Parathyroid adenoma (tissue), 2 donors: ENCODE data around the gene EXOSC10.

Experiments
- H2AFZ ChIP-seq: fragments of 300-600 bp; sonication (generic); one replicate; pipeline ENCODE4 v1.7.0; 2017; ENCODE audit warnings: antibody characterized with exemption, mild to moderate bottlenecking
- H3K27ac ChIP-seq: fragments of 300-600 bp; sonication (generic); one replicate; pipeline ENCODE4 v1.7.0; 2017
- H3K27me3 ChIP-seq: fragments of 300-600 bp; sonication (generic); one replicate; pipeline ENCODE4 v1.7.0; 2017; ENCODE audit warnings: low read length; ENCODE audit not compliant: control insufficient read depth, insufficient read depth
- H3K36me3 ChIP-seq: fragments of 300-600 bp; sonication (generic); one replicate; pipeline ENCODE4 v1.7.0; 2017; ENCODE audit warnings: low read length; ENCODE audit not compliant: control insufficient read depth, insufficient read depth
- H3K4me1 ChIP-seq: fragments of 300-600 bp; sonication (generic); one replicate; pipeline ENCODE4 v1.7.0; 2017; ENCODE audit warnings: control low read depth
- H3K4me2 ChIP-seq: fragments of 300-600 bp; sonication (generic); one replicate; pipeline ENCODE4 v1.7.0; 2017; ENCODE audit warnings: low read length
- H3K4me3 ChIP-seq: fragments of 300-600 bp; sonication (generic); one replicate; pipeline ENCODE4 v1.7.0; 2017; ENCODE audit warnings: low read depth, low read length
- H3K79me2 ChIP-seq: fragments of 300-600 bp; sonication (generic); one replicate; pipeline ENCODE4 v1.7.0; 2017; ENCODE audit warnings: control low read depth
- H3K9ac ChIP-seq: fragments of 300-600 bp; sonication (generic); one replicate; pipeline ENCODE4 v1.7.0; 2017; ENCODE audit warnings: mild to moderate bottlenecking
- H3K9me3 ChIP-seq: fragments of 300-600 bp; sonication (generic); one replicate; pipeline ENCODE4 v1.7.0; 2017; ENCODE audit warnings: low read length; ENCODE audit not compliant: control insufficient read depth
- TF ChIP-seq, protein P1 (sequence below): fragments of 300-600 bp; sonication (generic); IDR thresholded peaks from one replicate; pipeline ENCODE4 v1.7.0; 2017; ENCODE audit warnings: antibody characterized with exemption, mild to moderate bottlenecking
- donor health status: primary hyperparathyroidism.

EXOSC10 gene

DNA sequence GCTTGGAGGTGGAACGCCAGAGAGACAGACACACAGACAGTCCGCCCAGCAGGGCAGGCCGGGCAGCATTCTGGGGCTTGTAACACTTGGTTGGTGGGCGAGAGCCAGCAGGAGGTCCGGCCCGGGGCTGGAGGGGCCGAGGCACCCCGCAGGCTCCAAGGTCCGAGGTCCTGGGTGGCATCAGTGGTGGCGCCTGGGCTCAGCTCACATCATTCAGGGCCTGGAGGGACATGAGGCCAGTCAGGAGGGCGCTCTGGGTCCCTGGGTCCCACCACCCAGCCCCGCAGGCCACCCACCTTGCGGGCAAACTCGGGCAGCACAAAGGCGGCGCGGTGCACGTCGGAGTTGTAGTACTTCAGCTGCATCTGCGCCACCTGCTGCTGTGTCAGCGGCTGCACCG is 45.0 kb downstream of the EXOSC10 start:
- H3K4me3 ChIP-seq = no peak overlapping the region
- H3K27me3 ChIP-seq = no peaks in the 10 kb centered on the region
- TF ChIP-seq, protein P1, sequence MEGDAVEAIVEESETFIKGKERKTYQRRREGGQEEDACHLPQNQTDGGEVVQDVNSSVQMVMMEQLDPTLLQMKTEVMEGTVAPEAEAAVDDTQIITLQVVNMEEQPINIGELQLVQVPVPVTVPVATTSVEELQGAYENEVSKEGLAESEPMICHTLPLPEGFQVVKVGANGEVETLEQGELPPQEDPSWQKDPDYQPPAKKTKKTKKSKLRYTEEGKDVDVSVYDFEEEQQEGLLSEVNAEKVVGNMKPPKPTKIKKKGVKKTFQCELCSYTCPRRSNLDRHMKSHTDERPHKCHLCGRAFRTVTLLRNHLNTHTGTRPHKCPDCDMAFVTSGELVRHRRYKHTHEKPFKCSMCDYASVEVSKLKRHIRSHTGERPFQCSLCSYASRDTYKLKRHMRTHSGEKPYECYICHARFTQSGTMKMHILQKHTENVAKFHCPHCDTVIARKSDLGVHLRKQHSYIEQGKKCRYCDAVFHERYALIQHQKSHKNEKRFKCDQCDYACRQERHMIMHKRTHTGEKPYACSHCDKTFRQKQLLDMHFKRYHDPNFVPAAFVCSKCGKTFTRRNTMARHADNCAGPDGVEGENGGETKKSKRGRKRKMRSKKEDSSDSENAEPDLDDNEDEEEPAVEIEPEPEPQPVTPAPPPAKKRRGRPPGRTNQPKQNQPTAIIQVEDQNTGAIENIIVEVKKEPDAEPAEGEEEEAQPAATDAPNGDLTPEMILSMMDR = no peak
- H3K4me2 ChIP-seq = no peak overlapping the region
- H3K36me3 ChIP-seq = no peaks in the 10 kb centered on the region
- no peaks in the 10 kb centered on the region for H3K9me3 ChIP-seq
- no peaks in the 10 kb centered on the region for H3K4me1 ChIP-seq
- no peak overlapping the region for H3K27ac ChIP-seq
- no peaks in the 10 kb centered on the region for H3K79me2 ChIP-seq
- H2AFZ ChIP-seq = no peak overlapping the region
- no peak overlapping the region for H3K9ac ChIP-seq

GRCh38 chr1:11054181-11054580 is 45.5 kb downstream of the EXOSC10 start:
- H3K9ac ChIP-seq = no peak overlapping the region
- H3K27me3 ChIP-seq = no peaks in the 10 kb centered on the region
- TF ChIP-seq, protein P1 = no peak
- no peaks in the 10 kb centered on the region for H3K9me3 ChIP-seq
- H2AFZ ChIP-seq = no peak overlapping the region
- H3K4me1 ChIP-seq = no peaks in the 10 kb centered on the region
- no peak overlapping the region for H3K4me3 ChIP-seq
- H3K36me3 ChIP-seq = no peaks in the 10 kb centered on the region
- no peak overlapping the region for H3K27ac ChIP-seq
- H3K4me2 ChIP-seq = no peak overlapping the region
- no peaks in the 10 kb centered on the region for H3K79me2 ChIP-seq

DNA sequence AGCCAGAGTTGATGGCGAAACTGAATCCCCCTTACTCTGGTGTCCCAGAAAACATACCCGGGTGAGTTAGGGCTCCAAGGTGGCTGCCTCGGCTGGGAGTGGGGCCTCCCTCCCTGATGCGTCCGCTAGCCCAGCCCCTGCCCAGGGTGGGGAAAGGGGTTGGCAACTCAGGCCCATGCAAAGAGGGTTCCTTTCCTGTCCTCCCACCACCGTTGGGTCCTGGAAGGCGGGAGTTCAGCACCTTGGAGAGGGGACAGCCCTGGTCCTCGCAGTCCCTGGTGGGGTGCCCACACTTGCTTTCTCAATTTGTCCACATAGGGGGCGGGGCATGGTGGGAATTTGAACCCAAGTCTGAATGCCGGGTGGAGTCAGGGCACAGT is 45.9 kb downstream of the EXOSC10 start:
- Histone ChIP-seq H3K4me2 (no peak overlapping the region), H3K36me3 (no peaks in the 10 kb centered on the region), H3K4me1 (no peaks in the 10 kb centered on the region), H3K79me2 (no peaks in the 10 kb centered on the region), H3K9me3 (no peaks in the 10 kb centered on the region), H2AFZ (no peak overlapping the region), H3K9ac (no peak overlapping the region), H3K27me3 (no peaks in the 10 kb centered on the region), H3K27ac (no peak overlapping the region), H3K4me3 (no peak overlapping the region)
- TF ChIP-seq, protein P1 = no peak

DNA sequence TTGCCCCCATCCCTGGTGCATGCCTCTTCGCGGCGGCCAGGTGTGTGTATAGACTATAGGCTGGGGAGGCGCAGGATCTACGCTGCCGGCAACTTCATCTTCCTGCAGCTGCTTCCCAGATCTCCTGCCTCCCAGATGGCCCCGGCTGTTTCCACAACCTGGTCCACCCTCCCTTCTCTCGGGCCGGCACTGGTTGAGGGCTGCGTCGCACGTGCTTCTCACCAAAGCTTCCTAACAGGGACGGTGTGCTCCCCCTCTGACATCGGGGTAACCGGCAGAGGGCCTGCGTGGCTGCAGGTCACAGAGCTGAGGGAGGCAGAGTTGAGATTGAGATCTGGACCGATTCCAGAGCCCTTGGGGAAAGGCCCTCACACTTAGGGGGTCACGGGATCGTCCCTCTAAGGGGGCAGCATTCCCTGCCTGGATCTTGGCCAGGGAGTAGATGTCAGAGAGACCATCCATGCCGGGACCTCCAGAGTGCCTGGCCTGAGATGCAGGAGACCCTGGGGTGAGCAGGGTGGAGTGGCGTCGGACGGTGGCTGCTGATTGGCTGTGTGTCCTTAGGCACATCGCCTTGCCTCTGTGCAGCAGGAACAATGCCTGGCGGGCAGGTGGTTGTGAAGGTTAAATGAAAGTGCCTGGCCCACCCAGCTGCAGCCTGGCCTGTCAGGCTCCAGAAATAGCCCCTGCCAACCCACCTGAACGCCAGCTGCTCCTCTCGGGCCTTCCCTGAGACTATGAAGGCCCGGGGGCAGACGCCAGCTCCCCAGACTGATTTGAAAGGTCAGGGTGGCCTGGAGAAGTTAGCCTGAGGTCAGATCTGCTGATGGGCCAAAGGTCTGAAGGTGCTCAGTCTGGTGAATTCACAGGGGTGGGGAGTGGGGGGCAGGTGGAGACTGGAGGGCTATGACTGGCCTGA is 46.6 kb downstream of the EXOSC10 start:
- no peak overlapping the region for H3K4me3 ChIP-seq
- no peaks in the 10 kb centered on the region for H3K27me3 ChIP-seq
- H3K4me2 ChIP-seq = no peak overlapping the region
- TF ChIP-seq, protein P1 = no peak
- H3K9me3 ChIP-seq = no peaks in the 10 kb centered on the region
- no peak overlapping the region for H2AFZ ChIP-seq
- H3K9ac ChIP-seq = no peak overlapping the region
- H3K36me3 ChIP-seq = no peaks in the 10 kb centered on the region
- H3K4me1 ChIP-seq = no peaks in the 10 kb centered on the region
- H3K79me2 ChIP-seq = no peaks in the 10 kb centered on the region
- no peak overlapping the region for H3K27ac ChIP-seq
